ENCODE results near the gene RPS18. TPM values are rescaled to one million over a fixed set of nuclear protein-coding genes. Genes with fewer than 3 reads are reported as not detected.
A peak's percentile ranks its signal among the peaks of the same experiment; 100 is the strongest.

The RPS18 gene
- total and polyA plus RNA-seq, 2 of the 13 experiments (the other 11 are each of a cell fraction or from before 2014, with no cell fraction given) = 3,896 to 5,806 TPM

DNA sequence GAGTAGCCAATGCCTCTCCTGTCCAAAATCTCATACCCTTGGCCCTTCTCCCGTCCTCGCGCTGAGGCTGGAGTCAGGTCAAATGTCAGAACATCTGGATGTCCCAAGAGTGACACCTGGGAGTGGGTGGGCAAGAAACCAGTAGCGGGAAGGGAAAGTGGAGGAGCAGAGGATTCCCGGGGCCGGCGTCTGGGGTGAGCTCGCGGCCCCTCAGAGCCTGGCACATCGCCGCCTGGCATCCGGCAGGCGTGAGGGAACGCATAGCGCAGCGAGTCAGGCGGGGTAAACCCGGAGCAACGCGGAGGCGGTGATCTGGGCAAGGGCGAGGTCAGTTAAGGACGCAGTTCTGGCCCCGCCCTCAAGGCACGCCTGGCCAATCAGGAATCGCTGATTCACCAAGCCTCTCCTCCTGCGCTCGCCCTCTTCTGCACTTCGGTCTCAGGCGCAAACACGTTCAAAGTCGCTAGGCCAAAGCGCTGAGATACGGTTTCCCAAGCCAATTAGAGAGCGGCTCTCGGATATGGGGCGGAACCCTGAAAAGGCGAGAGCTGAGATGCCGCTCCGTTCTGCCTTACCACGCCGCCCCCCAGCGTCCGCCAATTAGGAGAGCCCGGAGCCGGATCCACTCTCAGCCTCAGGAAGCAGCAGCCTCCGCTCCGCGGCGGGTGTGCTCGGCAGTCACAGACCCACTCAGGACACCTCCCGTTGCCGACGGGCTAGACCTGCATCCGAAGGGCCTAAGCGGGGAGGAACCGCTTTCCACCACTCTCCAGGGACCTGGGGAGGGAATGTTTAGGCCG is 22.7 kb upstream of the RPS18 start (continued):
- TF ChIP-seq HNF4G (IDR thresholded peaks at IDR 0.05; ENCODE audit: borderline replicate concordance, low read depth, low read length) = peak; percentile 69; the same call in 1 of the 2 replicates
- peak; percentile 32 for TF ChIP-seq HNF4G (CRISPR knock-in tag; IDR thresholded peaks at IDR 0.05; ENCODE audit: borderline replicate concordance, low read depth)
- no peak for TF ChIP-seq ZNF768 (CRISPR knock-in tag; IDR thresholded peaks at IDR 0.05)
- TF ChIP-seq, protein P1, sequence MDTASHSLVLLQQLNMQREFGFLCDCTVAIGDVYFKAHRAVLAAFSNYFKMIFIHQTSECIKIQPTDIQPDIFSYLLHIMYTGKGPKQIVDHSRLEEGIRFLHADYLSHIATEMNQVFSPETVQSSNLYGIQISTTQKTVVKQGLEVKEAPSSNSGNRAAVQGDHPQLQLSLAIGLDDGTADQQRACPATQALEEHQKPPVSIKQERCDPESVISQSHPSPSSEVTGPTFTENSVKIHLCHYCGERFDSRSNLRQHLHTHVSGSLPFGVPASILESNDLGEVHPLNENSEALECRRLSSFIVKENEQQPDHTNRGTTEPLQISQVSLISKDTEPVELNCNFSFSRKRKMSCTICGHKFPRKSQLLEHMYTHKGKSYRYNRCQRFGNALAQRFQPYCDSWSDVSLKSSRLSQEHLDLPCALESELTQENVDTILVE (CRISPR knock-in tag; IDR thresholded peaks at IDR 0.05) = no peak
- TF ChIP-seq MTF1 (CRISPR knock-in tag; IDR thresholded peaks at IDR 0.05) = no peak
- peak; percentile 79; the same call in 1 of the 2 replicates for TF ChIP-seq ZNF720 (CRISPR knock-in tag; IDR thresholded peaks at IDR 0.05)
- TF ChIP-seq TRIM24 (CRISPR knock-in tag; IDR thresholded peaks at IDR 0.05) = no peak
- peak; percentile 67; the same call in 1 of the 2 replicates for TF ChIP-seq MTA1 (CRISPR knock-in tag; IDR thresholded peaks at IDR 0.05; ENCODE audit: borderline replicate concordance)
- TF ChIP-seq PHF8 (CRISPR knock-in tag; IDR thresholded peaks at IDR 0.05) = peak; percentile 96
- TF ChIP-seq MIXL1 (CRISPR knock-in tag; IDR thresholded peaks at IDR 0.05) = peak; percentile 91
- peak; percentile 50 for TF ChIP-seq ZNF333 (CRISPR knock-in tag; IDR thresholded peaks at IDR 0.05; ENCODE audit: borderline replicate concordance)
- TF ChIP-seq FOXK1 (CRISPR knock-in tag; IDR thresholded peaks at IDR 0.05; ENCODE audit: borderline replicate concordance, low read depth) = no peak
- TF ChIP-seq SMARCC2 (IDR thresholded peaks at IDR 0.05) = no peak
- no peak for TF ChIP-seq ZNF432 (CRISPR knock-in tag; IDR thresholded peaks at IDR 0.05; ENCODE audit: borderline replicate concordance)
- no peak for TF ChIP-seq SOX13 (IDR thresholded peaks at IDR 0.05)
- peak in 1 of 2 experiments; percentile 68; a peak in 3 of 4 replicates for TF ChIP-seq SOX13 (CRISPR knock-in tag; conservative IDR thresholded peaks at IDR 0.05 in 1 of 2, IDR thresholded peaks at IDR 0.05 in 1 of 2)
- TF ChIP-seq ZNF292 (CRISPR knock-in tag; IDR thresholded peaks at IDR 0.05; ENCODE audit: borderline replicate concordance, low read depth) = no peak
- TF ChIP-seq SMAD9 (CRISPR knock-in tag; IDR thresholded peaks at IDR 0.05) = no peak
- TF ChIP-seq NR2F2 (IDR thresholded peaks at IDR 0.05; ENCODE audit: borderline replicate concordance, low read depth) = no peak; the same call in 1 of the 2 replicates
- TF ChIP-seq, protein P2, sequence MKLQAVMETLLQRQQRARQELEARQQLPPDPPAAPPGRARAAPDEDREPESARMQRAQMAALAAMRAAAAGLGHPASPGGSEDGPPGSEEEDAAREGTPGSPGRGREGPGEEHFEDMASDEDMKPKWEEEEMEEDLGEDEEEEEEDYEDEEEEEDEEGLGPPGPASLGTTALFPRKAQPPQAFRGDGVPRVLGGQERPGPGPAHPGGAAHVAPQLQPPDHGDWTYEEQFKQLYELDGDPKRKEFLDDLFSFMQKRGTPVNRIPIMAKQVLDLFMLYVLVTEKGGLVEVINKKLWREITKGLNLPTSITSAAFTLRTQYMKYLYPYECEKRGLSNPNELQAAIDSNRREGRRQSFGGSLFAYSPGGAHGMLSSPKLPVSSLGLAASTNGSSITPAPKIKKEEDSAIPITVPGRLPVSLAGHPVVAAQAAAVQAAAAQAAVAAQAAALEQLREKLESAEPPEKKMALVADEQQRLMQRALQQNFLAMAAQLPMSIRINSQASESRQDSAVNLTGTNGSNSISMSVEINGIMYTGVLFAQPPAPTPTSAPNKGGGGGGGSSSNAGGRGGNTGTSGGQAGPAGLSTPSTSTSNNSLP (IDR thresholded peaks at IDR 0.05; ENCODE audit: low read depth, low read length) = no peak
- TF ChIP-seq KAT8 (CRISPR knock-in tag; IDR thresholded peaks at IDR 0.05) = peak; percentile 80
- TF ChIP-seq, protein P3, sequence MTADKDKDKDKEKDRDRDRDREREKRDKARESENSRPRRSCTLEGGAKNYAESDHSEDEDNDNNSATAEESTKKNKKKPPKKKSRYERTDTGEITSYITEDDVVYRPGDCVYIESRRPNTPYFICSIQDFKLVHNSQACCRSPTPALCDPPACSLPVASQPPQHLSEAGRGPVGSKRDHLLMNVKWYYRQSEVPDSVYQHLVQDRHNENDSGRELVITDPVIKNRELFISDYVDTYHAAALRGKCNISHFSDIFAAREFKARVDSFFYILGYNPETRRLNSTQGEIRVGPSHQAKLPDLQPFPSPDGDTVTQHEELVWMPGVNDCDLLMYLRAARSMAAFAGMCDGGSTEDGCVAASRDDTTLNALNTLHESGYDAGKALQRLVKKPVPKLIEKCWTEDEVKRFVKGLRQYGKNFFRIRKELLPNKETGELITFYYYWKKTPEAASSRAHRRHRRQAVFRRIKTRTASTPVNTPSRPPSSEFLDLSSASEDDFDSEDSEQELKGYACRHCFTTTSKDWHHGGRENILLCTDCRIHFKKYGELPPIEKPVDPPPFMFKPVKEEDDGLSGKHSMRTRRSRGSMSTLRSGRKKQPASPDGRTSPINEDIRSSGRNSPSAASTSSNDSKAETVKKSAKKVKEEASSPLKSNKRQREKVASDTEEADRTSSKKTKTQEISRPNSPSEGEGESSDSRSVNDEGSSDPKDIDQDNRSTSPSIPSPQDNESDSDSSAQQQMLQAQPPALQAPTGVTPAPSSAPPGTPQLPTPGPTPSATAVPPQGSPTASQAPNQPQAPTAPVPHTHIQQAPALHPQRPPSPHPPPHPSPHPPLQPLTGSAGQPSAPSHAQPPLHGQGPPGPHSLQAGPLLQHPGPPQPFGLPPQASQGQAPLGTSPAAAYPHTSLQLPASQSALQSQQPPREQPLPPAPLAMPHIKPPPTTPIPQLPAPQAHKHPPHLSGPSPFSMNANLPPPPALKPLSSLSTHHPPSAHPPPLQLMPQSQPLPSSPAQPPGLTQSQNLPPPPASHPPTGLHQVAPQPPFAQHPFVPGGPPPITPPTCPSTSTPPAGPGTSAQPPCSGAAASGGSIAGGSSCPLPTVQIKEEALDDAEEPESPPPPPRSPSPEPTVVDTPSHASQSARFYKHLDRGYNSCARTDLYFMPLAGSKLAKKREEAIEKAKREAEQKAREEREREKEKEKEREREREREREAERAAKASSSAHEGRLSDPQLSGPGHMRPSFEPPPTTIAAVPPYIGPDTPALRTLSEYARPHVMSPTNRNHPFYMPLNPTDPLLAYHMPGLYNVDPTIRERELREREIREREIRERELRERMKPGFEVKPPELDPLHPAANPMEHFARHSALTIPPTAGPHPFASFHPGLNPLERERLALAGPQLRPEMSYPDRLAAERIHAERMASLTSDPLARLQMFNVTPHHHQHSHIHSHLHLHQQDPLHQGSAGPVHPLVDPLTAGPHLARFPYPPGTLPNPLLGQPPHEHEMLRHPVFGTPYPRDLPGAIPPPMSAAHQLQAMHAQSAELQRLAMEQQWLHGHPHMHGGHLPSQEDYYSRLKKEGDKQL (CRISPR knock-in tag; IDR thresholded peaks at IDR 0.05; ENCODE audit: low read depth) = no peak; the same call in 1 of the 2 replicates
- TF ChIP-seq ATRX (CRISPR knock-in tag; IDR thresholded peaks at IDR 0.05; ENCODE audit: borderline replicate concordance) = no peak

Measured in HepG2 (cell line).